Common myeloid progenitor, CD34-positive (primary cell): ENCODE measurements around the gene CAPN2.
"Not testable (repeated sequence)": the region's sequence is repeated elsewhere in the genome, so short reads cannot be mapped to it uniquely, and the experiment has no call there.

Experiments
- CTCF ChIA-PET: fragments of 350-600 bp; sonication (Branson Sonifier 250); formaldehyde crosslinking; loops from one replicate; lab custom pipeline; 2021; ENCODE audit warnings: antibody characterized with exemption; lab: Charles Lee
- POLR2A ChIA-PET: fragments of 350-600 bp; sonication (Branson Sonifier 250); formaldehyde crosslinking; loops from one replicate; lab custom pipeline; 2021; ENCODE audit warnings: antibody characterized with exemption; lab: Charles Lee
- DNase-seq, 3 donors: peaks; one replicate each; pipeline versions ENCODE4 v3.0.0 to v3.0.0-alpha.2; 2013
- H3K27ac ChIP-seq, 2 experiments: 1 replicate in 1 of 2; 2 replicates in 1 of 2; pipeline ENCODE4 v1.7.0; 2013; ENCODE audit warnings: inconsistent platforms in 2 of 2, low read length in 2 of 2, mild to moderate bottlenecking in 2 of 2, low read depth in 1 of 2, moderate library complexity in 1 of 2; ENCODE audit not compliant: severe bottlenecking in 2 of 2, insufficient read depth in 1 of 2, poor library complexity in 1 of 2
- H3K27me3 ChIP-seq, 5 experiments: replicated peaks in 2 of 5; 1 replicate in 3 of 5; 2 replicates in 2 of 5; pipeline versions ENCODE4 v1.6.1 to v1.7.0; 2013; ENCODE audit warnings: low read length in 4 of 5, mild to moderate bottlenecking in 2 of 5, moderate library complexity in 2 of 5, inconsistent platforms in 1 of 5; ENCODE audit not compliant: insufficient read depth in 5 of 5, control insufficient read depth in 4 of 5
- H3K36me3 ChIP-seq, 4 experiments: 1 replicate in 2 of 4; 2 replicates in 2 of 4; pipeline versions ENCODE4 v1.6.1 to v1.7.0; 2013; ENCODE audit warnings: low read length in 3 of 4, control low read depth in 1 of 4, mild to moderate bottlenecking in 1 of 4; ENCODE audit not compliant: control insufficient read depth in 4 of 4, insufficient read depth in 4 of 4
- H3K4me1 ChIP-seq, 4 experiments: 1 replicate in 3 of 4; 2 replicates in 1 of 4; pipeline versions ENCODE4 v1.6.1 to v1.7.1; 2013; ENCODE audit warnings: low read length in 3 of 4, mild to moderate bottlenecking in 3 of 4, control low read depth in 1 of 4, inconsistent platforms in 1 of 4, moderate library complexity in 1 of 4; ENCODE audit not compliant: control insufficient read depth in 4 of 4, insufficient read depth in 4 of 4; ENCODE audit errors: control extremely low read depth in 1 of 4
- H3K4me3 ChIP-seq, 7 experiments: 1 replicate in 4 of 7; 2 replicates in 3 of 7; pipeline versions ENCODE4 v1.5.1 to v1.7.0; 2013; ENCODE audit warnings: mild to moderate bottlenecking in 7 of 7, low read length in 6 of 7, moderate library complexity in 6 of 7, inconsistent platforms in 2 of 7, low read depth in 2 of 7, control low read depth in 1 of 7; ENCODE audit not compliant: insufficient read depth in 4 of 7, control insufficient read depth in 1 of 7; ENCODE audit errors: extremely low read depth in 1 of 7
- H3K9me3 ChIP-seq, 5 experiments: 1 replicate in 4 of 5; 2 replicates in 1 of 5; pipeline versions ENCODE4 v1.6.1 to v1.7.1; 2013; ENCODE audit warnings: low read length in 4 of 5, mild to moderate bottlenecking in 2 of 5, inconsistent platforms in 1 of 5, low read depth in 1 of 5, moderate library complexity in 1 of 5; ENCODE audit not compliant: control insufficient read depth in 4 of 5, insufficient read depth in 2 of 5; ENCODE audit errors: control extremely low read depth in 1 of 5
- WGBS: methylation state at CpG from one replicate; pipeline ENCODE4 v1.1.5; 2013; ENCODE audit not compliant: insufficient coverage; 5-methylcytosine and 5-hydroxymethylcytosine counted together

The CAPN2 gene

DNA sequence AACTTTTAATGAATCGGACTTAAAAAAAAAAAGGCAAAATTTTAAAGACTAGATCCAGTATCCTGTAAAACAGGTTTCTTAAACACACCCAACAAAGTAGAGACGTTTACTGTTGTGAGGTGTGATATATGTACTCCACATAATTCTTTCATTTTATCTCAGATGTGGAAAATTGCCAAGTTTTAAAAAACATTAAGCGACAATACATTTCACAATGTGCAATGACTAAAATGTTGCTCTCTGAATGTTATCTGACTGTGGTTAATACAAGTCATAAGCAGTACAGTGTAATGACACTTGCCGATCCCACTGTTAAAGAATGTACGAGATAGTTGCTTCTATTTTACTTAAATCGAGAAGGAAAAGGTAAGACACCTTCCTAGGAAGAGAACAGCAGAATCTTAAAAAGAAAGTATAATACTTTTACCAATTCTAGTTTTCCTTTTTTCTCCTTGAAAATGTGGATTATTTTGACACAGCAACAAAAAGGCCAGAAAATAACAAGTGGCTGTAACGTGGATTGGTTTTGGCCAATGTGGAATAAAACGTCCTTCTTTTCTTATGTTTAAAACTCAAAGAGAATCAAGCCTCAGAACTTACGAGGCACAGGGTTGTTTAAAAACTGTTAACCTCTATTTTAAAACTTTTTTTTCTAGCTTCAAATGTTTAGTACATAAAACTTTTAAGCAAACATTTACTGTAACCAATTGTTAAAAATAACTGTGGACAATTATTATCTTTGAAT is 82.0 kb downstream of the CAPN2 start:
- WGBS = no CpG with 5 or more reads among the region's 9 CpGs
- no peaks in the 10 kb centered on the region for H3K27me3 ChIP-seq
- peaks cover 10 to 52% (median 39%) of the 10 kb centered on the region in 4 experiments for H3K36me3 ChIP-seq

DNA sequence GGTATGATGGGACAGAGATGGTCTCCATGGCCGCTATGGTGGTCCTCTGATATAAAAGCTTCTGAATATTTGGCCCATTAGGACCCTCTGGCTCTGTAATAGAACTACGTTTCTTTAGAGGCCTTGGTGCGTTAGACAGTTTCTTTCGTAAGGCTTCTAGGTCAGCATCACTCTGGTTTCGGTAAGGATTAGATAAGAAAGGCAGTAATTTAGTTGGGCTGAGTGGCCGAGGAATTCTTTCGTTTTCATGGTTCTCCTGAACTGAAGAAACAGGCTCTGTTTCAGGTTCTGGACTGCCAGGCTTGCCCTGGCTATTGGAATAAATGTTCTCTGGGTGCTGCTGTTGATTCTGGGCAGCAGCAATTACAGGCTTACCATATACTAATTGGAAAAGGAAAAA is 83.9 kb downstream of the CAPN2 start:
- no peak for DNase-seq
- CTCF ChIA-PET = interaction anchor here (0.6 kb wide), 1 partner anchor 47 kb away, joined by 3 read pairs; no protein-coding TSS in a partner anchor
- Histone ChIP-seq H3K9me3 (no peaks in the 10 kb centered on the region), H3K27me3 (no peaks in the 10 kb centered on the region), H3K27ac (no peak overlapping the region), H3K4me1 (peaks cover 0 to 8% (median 0%) of the 10 kb centered on the region in 4 experiments), H3K36me3 (peaks cover 17 to 66% (median 49%) of the 10 kb centered on the region in 4 experiments), H3K4me3 (no peak overlapping the region)
- POLR2A ChIA-PET = interaction anchor here (0.6 kb wide), 1 partner anchor 89 kb away, joined by 3 read pairs; no protein-coding TSS in a partner anchor
- 100% methylated on average over 4 of the region's 7 CpGs for WGBS

More for the DNA sequence above, 82.0 kb downstream of the CAPN2 start:
- H3K4me3 ChIP-seq = no peak overlapping the region
- DNase-seq = no peak
- ChIA-PET CTCF (interaction anchor here (1.0 kb wide), 1 partner anchor 22 kb away, joined by 3 read pairs; no protein-coding TSS in a partner anchor), POLR2A (interaction anchor here (0.7 kb wide), 1 partner anchor 11 kb away, joined by 5 read pairs; no protein-coding TSS in a partner anchor)
- H3K27ac ChIP-seq = peak overlapping the region in 1 of 2 experiments; percentile 52
- H3K4me1 ChIP-seq = peaks cover 0 to 8% (median 0%) of the 10 kb centered on the region in 4 experiments
- no peaks in the 10 kb centered on the region for H3K9me3 ChIP-seq

DNA sequence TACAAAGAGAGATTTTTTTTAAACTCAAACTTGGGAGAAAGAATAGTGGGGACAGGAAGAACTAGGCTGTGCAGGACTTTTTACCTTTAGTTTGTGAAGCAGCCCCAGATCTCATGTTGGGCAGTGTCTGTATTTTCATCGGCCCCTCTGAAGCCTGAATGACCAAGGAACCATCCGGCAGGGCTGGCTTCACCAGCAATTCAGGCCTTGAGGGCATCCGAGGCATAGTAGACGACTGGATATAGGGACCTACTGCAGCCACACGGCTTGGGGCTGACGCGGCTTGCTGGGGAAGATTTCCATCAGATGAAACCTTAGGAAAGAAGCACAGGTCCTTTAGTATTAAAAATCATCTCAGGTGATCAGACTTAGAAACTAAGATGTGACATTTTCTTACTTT is 89.7 kb downstream of the CAPN2 start:
- no peak overlapping the region for H3K27ac ChIP-seq
- H3K36me3 ChIP-seq = peaks cover 21 to 84% (median 56%) of the 10 kb centered on the region in 4 experiments
- no peaks in the 10 kb centered on the region for H3K27me3 ChIP-seq
- POLR2A ChIA-PET = no interaction called here
- no peak overlapping the region for H3K4me3 ChIP-seq
- CTCF ChIA-PET = interaction anchor here (1.1 kb wide), 1 partner anchor 10 kb away, joined by 7 read pairs; no protein-coding TSS in a partner anchor
- no peaks in the 10 kb centered on the region for H3K4me1 ChIP-seq
- H3K9me3 ChIP-seq = no peaks in the 10 kb centered on the region
- 100% methylated on average over 6 of the region's 7 CpGs for WGBS
- DNase-seq = no peak

DNA sequence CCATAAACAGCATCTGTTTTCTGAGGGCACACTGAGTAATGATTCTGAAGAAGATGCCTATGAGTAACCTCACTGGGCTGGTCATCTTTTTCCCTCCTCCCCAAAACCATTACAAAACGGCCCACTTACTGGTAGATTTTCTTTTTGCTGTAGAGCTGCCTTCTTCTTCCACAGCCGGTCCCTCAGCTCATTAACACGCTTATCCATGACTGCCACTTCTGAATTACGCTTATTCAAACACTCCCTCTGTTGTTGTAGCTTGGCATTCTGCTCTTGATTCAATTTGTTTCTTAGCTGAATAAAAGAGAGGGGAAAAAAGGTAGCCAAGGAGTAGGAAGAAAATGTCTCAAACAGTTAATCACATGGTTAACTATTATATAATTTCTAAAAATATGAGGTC is 90.3 kb downstream of the CAPN2 start:
- WGBS = 100% methylated on average over 1 of the region's 4 CpGs
- POLR2A ChIA-PET = no interaction called here
- Histone ChIP-seq H3K27me3 (no peaks in the 10 kb centered on the region), H3K27ac (no peak overlapping the region), H3K4me1 (no peaks in the 10 kb centered on the region), H3K36me3 (peaks cover 25 to 82% (median 57%) of the 10 kb centered on the region in 4 experiments), H3K4me3 (no peak overlapping the region), H3K9me3 (no peaks in the 10 kb centered on the region)
- CTCF ChIA-PET = interaction anchor here (1.1 kb wide), 1 partner anchor 9 kb away, joined by 7 read pairs; no protein-coding TSS in a partner anchor
- DNase-seq = no peak

DNA sequence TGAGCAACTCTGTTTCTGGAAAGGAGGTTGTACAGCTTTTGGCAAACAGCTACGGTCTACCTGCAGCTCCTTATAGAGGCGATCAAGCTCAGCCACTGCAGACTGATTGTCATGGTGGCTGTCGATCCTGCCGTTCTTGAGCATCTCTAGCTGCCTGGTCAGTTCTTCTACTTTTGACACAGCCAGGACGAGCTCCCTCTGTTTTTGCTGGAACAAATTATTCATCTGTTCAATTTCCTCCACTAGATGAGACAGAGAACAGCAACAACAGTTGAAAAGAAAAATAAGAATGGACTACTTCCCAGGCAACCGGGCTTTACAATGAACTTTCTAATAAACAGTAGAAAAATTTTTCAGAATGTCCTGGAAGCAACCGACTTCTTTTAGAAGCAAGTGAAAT is 90.9 kb downstream of the CAPN2 start:
- POLR2A ChIA-PET = no interaction called here
- CTCF ChIA-PET = interaction anchor here (0.6 to 1.9 kb wide), 3 partner anchors 9 to 50 kb away, joined by 3 to 6 read pairs (median 4); no protein-coding TSS in a partner anchor
- no peaks in the 10 kb centered on the region for H3K27me3 ChIP-seq
- H3K4me1 ChIP-seq = no peaks in the 10 kb centered on the region
- WGBS = 99% methylated on average over 6 of the region's 7 CpGs
- H3K27ac ChIP-seq = no peak overlapping the region
- no peaks in the 10 kb centered on the region for H3K9me3 ChIP-seq
- peaks cover 27 to 79% (median 53%) of the 10 kb centered on the region in 4 experiments for H3K36me3 ChIP-seq
- no peak overlapping the region for H3K4me3 ChIP-seq
- DNase-seq = no peak

DNA sequence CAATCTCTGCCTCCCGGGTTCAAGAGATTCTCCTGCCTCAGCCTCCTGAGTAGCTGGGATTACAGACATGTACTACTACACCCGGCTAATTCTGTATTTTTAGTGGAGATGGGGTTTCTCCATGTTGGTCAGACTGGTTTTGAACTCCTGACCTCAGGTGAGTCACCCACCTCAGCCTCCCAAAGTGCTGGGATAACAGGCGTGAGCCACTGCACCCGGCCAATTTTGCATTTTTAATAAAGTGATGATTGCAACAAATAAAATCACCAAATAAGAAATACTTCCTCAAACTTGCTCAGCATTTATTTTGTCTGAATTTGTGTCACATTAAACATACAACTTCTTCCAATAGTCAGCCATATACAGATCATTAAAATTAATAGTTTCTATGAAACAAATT is 97.6 kb downstream of the CAPN2 start:
- CTCF ChIA-PET = interaction anchor here (1.3 kb wide), 1 partner anchor 37 kb away, joined by 4 read pairs; no protein-coding TSS in a partner anchor
- POLR2A ChIA-PET, H3K27me3 ChIP-seq, H3K4me1 ChIP-seq, DNase-seq, H3K9me3 ChIP-seq, H3K4me3 ChIP-seq, H3K27ac ChIP-seq: not testable (repeated sequence)
- 100% methylated on average over 4 of the region's 4 CpGs for WGBS
- H3K36me3 ChIP-seq = peaks cover 23 to 58% (median 41%) of the 10 kb centered on the region in 4 experiments

DNA sequence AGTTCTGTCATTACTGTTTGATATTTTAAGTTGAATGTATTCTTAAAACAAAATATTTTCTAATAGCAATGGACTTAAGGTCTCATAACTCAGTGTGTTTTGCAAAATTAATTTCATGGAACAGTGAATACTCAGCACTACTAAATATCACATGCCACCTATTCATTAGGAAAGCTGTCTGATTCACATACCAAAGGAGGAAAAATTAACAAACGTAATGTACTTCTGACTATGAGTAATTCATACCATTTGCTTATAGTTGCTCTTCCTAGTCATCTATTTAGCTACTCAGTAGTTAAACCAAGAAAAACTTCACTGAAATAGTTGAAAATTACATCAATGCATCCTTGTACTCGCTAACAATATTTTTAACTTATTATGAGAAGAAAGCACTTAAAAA is 98.2 kb downstream of the CAPN2 start:
- Histone ChIP-seq H3K27me3 (no peaks in the 10 kb centered on the region), H3K4me1 (no peaks in the 10 kb centered on the region), H3K36me3 (peaks cover 20 to 53% (median 37%) of the 10 kb centered on the region in 4 experiments), H3K27ac (no peak overlapping the region), H3K4me3 (no peak overlapping the region), H3K9me3 (no peaks in the 10 kb centered on the region)
- no peak for DNase-seq
- CTCF ChIA-PET = interaction anchor here (1.0 to 3.4 kb wide), 11 partner anchors 8 to 296 kb away, joined by 3 to 16 read pairs (median 5); partner anchors contain the start of gene TP53BP2
- no CpG with 5 or more reads among the region's 2 CpGs for WGBS
- POLR2A ChIA-PET = interaction anchor here (2.3 kb wide), 1 partner anchor 36 kb away, joined by 7 read pairs; no protein-coding TSS in a partner anchor
